ENCODE measurements around the gene MSI2. TPM values are rescaled to one million over a fixed set of nuclear protein-coding genes. Genes with fewer than 3 reads are reported as not detected.
A peak's percentile ranks its signal among the peaks of the same experiment; 100 is the strongest.

Gene MSI2
- total and polyA plus RNA-seq, 12 donors: 25.5 to 135 (median 121) TPM

- no peak for ATAC-seq
- peaks cover 15 to 73% (median 60%) of the 10 kb centered on the region in 9 donors for H3K4me1 ChIP-seq
These were observed 229.2 kb downstream of the MSI2 start for GRCh38 chr17:57485566-57485865.

GRCh38 chr17:57485916-57486881 lies 229.9 kb downstream of the MSI2 start:
- no peak for DNase-seq
- H3K4me1 ChIP-seq: peaks cover 8 to 73% (median 62%) of the 10 kb centered on the region in 9 donors
- H3K4me3 ChIP-seq: no peak overlapping the region
- H3K27me3 ChIP-seq: no peaks in the 10 kb centered on the region
- WGBS, 2 donors: 63 to 67% methylated on average over 13 of the region's 13 CpGs
- TF ChIP-seq, protein P1, sequence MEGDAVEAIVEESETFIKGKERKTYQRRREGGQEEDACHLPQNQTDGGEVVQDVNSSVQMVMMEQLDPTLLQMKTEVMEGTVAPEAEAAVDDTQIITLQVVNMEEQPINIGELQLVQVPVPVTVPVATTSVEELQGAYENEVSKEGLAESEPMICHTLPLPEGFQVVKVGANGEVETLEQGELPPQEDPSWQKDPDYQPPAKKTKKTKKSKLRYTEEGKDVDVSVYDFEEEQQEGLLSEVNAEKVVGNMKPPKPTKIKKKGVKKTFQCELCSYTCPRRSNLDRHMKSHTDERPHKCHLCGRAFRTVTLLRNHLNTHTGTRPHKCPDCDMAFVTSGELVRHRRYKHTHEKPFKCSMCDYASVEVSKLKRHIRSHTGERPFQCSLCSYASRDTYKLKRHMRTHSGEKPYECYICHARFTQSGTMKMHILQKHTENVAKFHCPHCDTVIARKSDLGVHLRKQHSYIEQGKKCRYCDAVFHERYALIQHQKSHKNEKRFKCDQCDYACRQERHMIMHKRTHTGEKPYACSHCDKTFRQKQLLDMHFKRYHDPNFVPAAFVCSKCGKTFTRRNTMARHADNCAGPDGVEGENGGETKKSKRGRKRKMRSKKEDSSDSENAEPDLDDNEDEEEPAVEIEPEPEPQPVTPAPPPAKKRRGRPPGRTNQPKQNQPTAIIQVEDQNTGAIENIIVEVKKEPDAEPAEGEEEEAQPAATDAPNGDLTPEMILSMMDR (IDR thresholded peaks at IDR 0.05): no peak
- intact Hi-C loops (cut with DNase I): no loop called here
- H3K27ac ChIP-seq: peak overlapping the region in 6 of 10 donors; percentile 7 to 50 (median 21)
- no peaks in the 10 kb centered on the region for H3K9me3 ChIP-seq
- ATAC-seq: no peak
- no peaks in the 10 kb centered on the region for H3K36me3 ChIP-seq

More at GRCh38 chr17:57485566-57485865, 229.2 kb downstream of the MSI2 start:
- intact Hi-C loops (cut with DNase I): no loop called here
- no peak for DNase-seq
- Histone ChIP-seq H3K27me3 (no peaks in the 10 kb centered on the region), H3K9me3 (no peaks in the 10 kb centered on the region), H3K27ac (no peak overlapping the region), H3K36me3 (no peaks in the 10 kb centered on the region), H3K4me3 (no peak overlapping the region)
- TF ChIP-seq, protein P1 (IDR thresholded peaks at IDR 0.05): no peak
- 87 to 91% methylated on average over 4 of the region's 4 CpGs for WGBS, 2 donors

GRCh38 chr17:57486882-57487301 lies 230.6 kb downstream of the MSI2 start:
- peaks cover 8 to 72% (median 59%) of the 10 kb centered on the region in 9 donors for H3K4me1 ChIP-seq

DNA sequence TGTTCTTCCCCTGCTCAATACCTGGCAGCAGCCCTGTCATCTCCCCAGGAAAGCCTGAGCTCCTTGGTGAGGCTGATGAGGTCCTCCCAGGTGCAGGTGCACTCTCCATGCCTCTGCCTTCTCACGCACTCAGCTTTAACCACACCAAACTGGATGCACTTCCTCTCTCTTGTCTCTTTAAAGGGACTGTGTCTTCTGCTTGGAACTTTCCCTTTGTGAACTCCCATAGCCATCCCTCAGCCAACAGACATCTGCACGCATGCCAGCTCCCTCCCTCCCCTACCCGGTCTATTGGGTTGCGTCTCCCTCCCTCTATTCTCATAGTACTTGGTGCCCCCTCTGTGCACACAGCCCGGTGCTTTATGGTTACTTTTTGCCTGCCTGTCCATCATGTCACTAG lies 231.2 kb downstream of the MSI2 start:
- Histone ChIP-seq H3K36me3 (no peaks in the 10 kb centered on the region), H3K4me3 (no peak overlapping the region), H3K4me1 (peaks cover 8 to 69% (median 52%) of the 10 kb centered on the region in 9 donors), H3K27ac (peak overlapping the region in 2 of 10 donors; percentile 12 to 19), H3K27me3 (no peaks in the 10 kb centered on the region), H3K9me3 (no peaks in the 10 kb centered on the region)
- DNase-seq: no peak
- intact Hi-C loops (cut with DNase I): no loop called here
- WGBS, 2 donors: 52 to 59% methylated on average over 5 of the region's 5 CpGs
- TF ChIP-seq, protein P1 (IDR thresholded peaks at IDR 0.05): no peak
- ATAC-seq: peak in 6 of 8 donors; percentile 34 to 50 (median 45)

More at GRCh38 chr17:57486882-57487301, 230.6 kb downstream of the MSI2 start:
- Histone ChIP-seq H3K27ac (peak overlapping the region in 6 of 10 donors; percentile 7 to 50 (median 21)), H3K36me3 (no peaks in the 10 kb centered on the region), H3K27me3 (no peaks in the 10 kb centered on the region), H3K9me3 (no peaks in the 10 kb centered on the region), H3K4me3 (no peak overlapping the region)
- DNase-seq (no peak), ATAC-seq (peak in 6 of 8 donors; percentile 8 to 56 (median 36))
- TF ChIP-seq, protein P1 (IDR thresholded peaks at IDR 0.05): no peak
- intact Hi-C loops (cut with DNase I): no loop called here
- 50 to 64% methylated on average over 4 of the region's 4 CpGs for WGBS, 2 donors
